Measurements from ENCODE around the gene TMEM167A.

Gene TMEM167A

GRCh38 chr5:83007755-83008154, 69.4 kb downstream of the TMEM167A start:
- Histone ChIP-seq H3K27ac (no peak overlapping the region), H3K36me3 (replicated peaks) (no peaks in the 10 kb centered on the region), H3K27me3 (replicated peaks) (no peaks in the 10 kb centered on the region), H3K4me3 (ENCODE audit: low read depth, low read length) (no peak overlapping the region)
- TF ChIP-seq CTCF (IDR thresholded peaks at IDR 0.05; ENCODE audit: low read depth, low read length, missing control alignments) = no peak
- in situ Hi-C loops (cut with HindIII; ENCODE audit: low pct_ligation_motif_present, low sequenced_read_pairs) = no loop called here
- no peak for DNase-seq

GRCh38 chr5:83006683-83007283, 70.4 kb downstream of the TMEM167A start:
- H3K4me3 ChIP-seq (ENCODE audit: low read depth, low read length) = no peak overlapping the region
- TF ChIP-seq CTCF (IDR thresholded peaks at IDR 0.05; ENCODE audit: low read depth, low read length, missing control alignments) = no peak
- H3K27ac ChIP-seq = no peak overlapping the region
- in situ Hi-C loops (cut with HindIII; ENCODE audit: low pct_ligation_motif_present, low sequenced_read_pairs) = no loop called here
- H3K36me3 ChIP-seq (replicated peaks) = no peaks in the 10 kb centered on the region
- DNase-seq = no peak
- H3K27me3 ChIP-seq (replicated peaks) = no peaks in the 10 kb centered on the region

GRCh38 chr5:83003791-83004190, 73.4 kb downstream of the TMEM167A start:
- TF ChIP-seq CTCF (IDR thresholded peaks at IDR 0.05; ENCODE audit: low read depth, low read length, missing control alignments) = no peak
- Histone ChIP-seq H3K27me3 (replicated peaks) (no peaks in the 10 kb centered on the region), H3K27ac (no peak overlapping the region), H3K4me3 (ENCODE audit: low read depth, low read length) (no peak overlapping the region), H3K36me3 (replicated peaks) (no peaks in the 10 kb centered on the region)
- no peak for DNase-seq
- in situ Hi-C loops (cut with HindIII; ENCODE audit: low pct_ligation_motif_present, low sequenced_read_pairs) = no loop called here
